ENCODE measurements around the gene PLXNC1.

DNA sequence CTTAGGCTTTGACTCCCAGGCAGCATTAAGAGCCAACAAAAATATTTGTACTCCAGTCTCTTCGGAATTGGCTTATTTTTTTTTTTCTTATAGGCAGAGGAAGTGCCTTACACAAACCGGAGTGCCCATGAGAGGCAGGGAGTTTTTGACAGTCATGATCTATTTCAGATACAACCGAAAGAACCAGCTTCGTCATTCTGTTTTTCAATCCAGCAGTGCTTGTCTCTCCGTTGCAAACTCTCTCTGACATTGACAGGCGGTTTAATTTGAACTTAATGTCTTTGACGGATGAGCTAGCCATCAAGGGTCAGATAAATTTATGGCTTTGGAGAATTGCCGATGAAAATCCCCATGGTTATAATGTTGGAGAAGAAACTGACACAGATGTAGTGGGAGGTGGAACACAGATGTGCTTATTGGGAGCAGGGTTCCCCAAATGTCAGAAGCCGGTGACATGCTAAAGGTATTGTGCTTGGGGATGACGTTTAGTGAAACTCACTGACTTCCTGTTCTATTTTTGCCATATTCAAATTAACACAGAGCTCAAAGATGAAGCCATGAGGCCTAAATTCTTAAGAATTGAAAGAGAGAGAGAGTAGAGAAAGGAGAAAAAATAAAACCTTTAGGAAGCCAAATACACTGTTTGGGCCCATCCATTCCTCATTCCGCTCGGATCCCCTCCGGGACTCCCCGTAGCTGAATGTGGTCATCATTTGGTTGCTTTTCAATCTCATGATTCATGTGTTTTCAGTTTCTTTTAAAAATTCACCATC is 59.7 kb downstream of the PLXNC1 start:
- TF ChIP-seq, protein P1, sequence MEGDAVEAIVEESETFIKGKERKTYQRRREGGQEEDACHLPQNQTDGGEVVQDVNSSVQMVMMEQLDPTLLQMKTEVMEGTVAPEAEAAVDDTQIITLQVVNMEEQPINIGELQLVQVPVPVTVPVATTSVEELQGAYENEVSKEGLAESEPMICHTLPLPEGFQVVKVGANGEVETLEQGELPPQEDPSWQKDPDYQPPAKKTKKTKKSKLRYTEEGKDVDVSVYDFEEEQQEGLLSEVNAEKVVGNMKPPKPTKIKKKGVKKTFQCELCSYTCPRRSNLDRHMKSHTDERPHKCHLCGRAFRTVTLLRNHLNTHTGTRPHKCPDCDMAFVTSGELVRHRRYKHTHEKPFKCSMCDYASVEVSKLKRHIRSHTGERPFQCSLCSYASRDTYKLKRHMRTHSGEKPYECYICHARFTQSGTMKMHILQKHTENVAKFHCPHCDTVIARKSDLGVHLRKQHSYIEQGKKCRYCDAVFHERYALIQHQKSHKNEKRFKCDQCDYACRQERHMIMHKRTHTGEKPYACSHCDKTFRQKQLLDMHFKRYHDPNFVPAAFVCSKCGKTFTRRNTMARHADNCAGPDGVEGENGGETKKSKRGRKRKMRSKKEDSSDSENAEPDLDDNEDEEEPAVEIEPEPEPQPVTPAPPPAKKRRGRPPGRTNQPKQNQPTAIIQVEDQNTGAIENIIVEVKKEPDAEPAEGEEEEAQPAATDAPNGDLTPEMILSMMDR (conservative IDR thresholded peaks at IDR 0.05; ENCODE audit: low read depth, low read length), result no peak
- TF ChIP-seq EZH2 (IDR thresholded peaks at IDR 0.05; ENCODE audit: borderline replicate concordance, low read depth, low read length, poor library complexity, severe bottlenecking), result no peak
